Esophagus muscularis mucosa (tissue), 4 donors: ENCODE data around the gene WDR70. TPM values are rescaled to one million over a fixed set of nuclear protein-coding genes. Genes with fewer than 3 reads are reported as not detected.
"Not testable (repeated sequence)": the region's sequence is repeated elsewhere in the genome, so short reads cannot be mapped to it uniquely, and the experiment has no call there.

Source experiments
- DNase-seq: peaks from one replicate; pipeline ENCODE4 v3.0.0-alpha.2; 2017; ENCODE audit errors: extremely low spot score
- H3K27ac ChIP-seq, 4 donors: fragments of 200-600 bp; sonication (generic); replicated peaks in 1 of 4; 1 replicate in 3 of 4; 2 replicates in 1 of 4; pipeline ENCODE4 v1.5.1; 2016 to 2019; ENCODE audit warnings: mild to moderate bottlenecking in 1 of 4
- H3K27me3 ChIP-seq, 4 donors: fragments of 200-600 bp; sonication (generic); one replicate each; pipeline versions ENCODE4 v1.5.1 to v1.6.0; 2016 to 2019
- H3K36me3 ChIP-seq, 4 donors: fragments of 200-600 bp; sonication (generic); one replicate each; pipeline ENCODE4 v1.5.1; 2016 to 2019
- H3K4me1 ChIP-seq, 4 donors: fragments of 200-600 bp; sonication (generic); one replicate each; pipeline ENCODE4 v1.5.1; 2016 to 2019
- H3K4me3 ChIP-seq, 4 donors: fragments of 200-600 bp; sonication (generic); 1 replicate in 2 of 4; 2 replicates in 2 of 4; pipeline ENCODE4 v1.5.1; 2016 to 2019; ENCODE audit warnings: mild to moderate bottlenecking in 4 of 4, moderate library complexity in 1 of 4
- H3K9me3 ChIP-seq, 4 donors: fragments of 200-600 bp; sonication (generic); 1 replicate in 3 of 4; 2 replicates in 1 of 4; pipeline ENCODE4 v1.5.1; 2016 to 2019
- EP300 ChIP-seq: sonication (generic); formaldehyde crosslinking; IDR thresholded peaks from one replicate; pipeline ENCODE4 v1.6.1; 2017; ENCODE audit warnings: antibody characterized with exemption
- POLR2A ChIP-seq: fragments of 450-650 bp; IDR thresholded peaks from one replicate; pipeline ENCODE4 v1.6.1; 2017; ENCODE audit warnings: antibody characterized with exemption, moderate library complexity, mild to moderate bottlenecking, low read depth
- POLR2AphosphoS5 ChIP-seq, 2 donors: sonication (generic); formaldehyde crosslinking; IDR thresholded peaks; one replicate each; pipeline ENCODE4 v1.6.1; 2017; ENCODE audit warnings: antibody characterized with exemption in 2 of 2
- WGBS: methylation state at CpG from one replicate; pipeline ENCODE4 v1.1.5; 2018; 5-methylcytosine and 5-hydroxymethylcytosine counted together
- intact Hi-C: fragments of 100-400 bp; cut with DNase I; formaldehyde crosslinking; loops from one replicate; pipeline ENCODE4 v1.15.1; 2023
- total RNA-seq, 4 donors: library from RNA; depleted of rRNA; stranded (reverse); fragments of >200 nt; gene quantifications; one replicate each; pipeline versions ENCODE4 v1.1.0 to v1.2.1, GENCODE V29; 2016
- TF ChIP-seq, protein P1 (sequence below), 3 experiments: fragments of 200-600 bp in 2 of 3; fragments of 450-650 bp in 1 of 3; sonication (generic) in 2 of 3; IDR thresholded peaks; one replicate each; pipeline ENCODE4 v1.5.1; 2017 to 2019; ENCODE audit warnings: antibody characterized with exemption in 3 of 3, mild to moderate bottlenecking in 2 of 3, moderate library complexity in 1 of 3

The WDR70 gene
- total RNA-seq, 4 donors from 2014 or later: 15.6 to 24.1 (median 19.6) TPM

DNA sequence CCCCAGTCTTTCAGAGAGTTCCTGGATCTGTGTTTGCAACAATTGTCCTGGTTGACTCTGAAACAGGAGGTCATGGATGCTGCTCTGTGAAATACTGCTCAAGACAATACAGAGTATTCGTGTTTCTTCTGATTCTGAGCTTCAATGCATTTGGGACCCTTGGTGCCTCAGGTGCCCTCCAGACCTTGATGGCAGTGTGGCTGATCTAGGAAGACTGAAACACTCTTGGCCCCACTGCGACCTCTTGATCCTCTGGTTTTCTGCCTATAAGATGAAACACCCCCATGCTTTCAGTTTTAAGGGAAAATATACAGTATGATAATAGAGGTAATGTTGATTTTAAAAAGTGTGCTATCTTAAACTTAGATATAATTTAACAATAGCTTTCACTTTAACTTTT, 393.1 kb downstream of the WDR70 start:
- no peak for DNase-seq
- intact Hi-C loops: loop anchor here (5.0 kb wide), 1 partner anchor 65 kb away; no protein-coding TSS in a partner anchor
- H3K27me3 ChIP-seq: no peaks in the 10 kb centered on the region
- 91% methylated on average over 2 of the region's 2 CpGs for WGBS
- H3K4me3 ChIP-seq: no peak overlapping the region
- H3K36me3 ChIP-seq: no peaks in the 10 kb centered on the region
- no peak for TF ChIP-seq POLR2AphosphoS5 (IDR thresholded peaks at IDR 0.05)
- TF ChIP-seq, protein P1, sequence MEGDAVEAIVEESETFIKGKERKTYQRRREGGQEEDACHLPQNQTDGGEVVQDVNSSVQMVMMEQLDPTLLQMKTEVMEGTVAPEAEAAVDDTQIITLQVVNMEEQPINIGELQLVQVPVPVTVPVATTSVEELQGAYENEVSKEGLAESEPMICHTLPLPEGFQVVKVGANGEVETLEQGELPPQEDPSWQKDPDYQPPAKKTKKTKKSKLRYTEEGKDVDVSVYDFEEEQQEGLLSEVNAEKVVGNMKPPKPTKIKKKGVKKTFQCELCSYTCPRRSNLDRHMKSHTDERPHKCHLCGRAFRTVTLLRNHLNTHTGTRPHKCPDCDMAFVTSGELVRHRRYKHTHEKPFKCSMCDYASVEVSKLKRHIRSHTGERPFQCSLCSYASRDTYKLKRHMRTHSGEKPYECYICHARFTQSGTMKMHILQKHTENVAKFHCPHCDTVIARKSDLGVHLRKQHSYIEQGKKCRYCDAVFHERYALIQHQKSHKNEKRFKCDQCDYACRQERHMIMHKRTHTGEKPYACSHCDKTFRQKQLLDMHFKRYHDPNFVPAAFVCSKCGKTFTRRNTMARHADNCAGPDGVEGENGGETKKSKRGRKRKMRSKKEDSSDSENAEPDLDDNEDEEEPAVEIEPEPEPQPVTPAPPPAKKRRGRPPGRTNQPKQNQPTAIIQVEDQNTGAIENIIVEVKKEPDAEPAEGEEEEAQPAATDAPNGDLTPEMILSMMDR (IDR thresholded peaks at IDR 0.05): no peak
- TF ChIP-seq POLR2A: no peak
- no peak for TF ChIP-seq EP300
- no peak overlapping the region for H3K27ac ChIP-seq
- peaks cover 0 to 43% (median 36%) of the 10 kb centered on the region in 4 donors for H3K4me1 ChIP-seq
- peaks cover 0 to 4% (median 0%) of the 10 kb centered on the region in 4 donors for H3K9me3 ChIP-seq

DNA sequence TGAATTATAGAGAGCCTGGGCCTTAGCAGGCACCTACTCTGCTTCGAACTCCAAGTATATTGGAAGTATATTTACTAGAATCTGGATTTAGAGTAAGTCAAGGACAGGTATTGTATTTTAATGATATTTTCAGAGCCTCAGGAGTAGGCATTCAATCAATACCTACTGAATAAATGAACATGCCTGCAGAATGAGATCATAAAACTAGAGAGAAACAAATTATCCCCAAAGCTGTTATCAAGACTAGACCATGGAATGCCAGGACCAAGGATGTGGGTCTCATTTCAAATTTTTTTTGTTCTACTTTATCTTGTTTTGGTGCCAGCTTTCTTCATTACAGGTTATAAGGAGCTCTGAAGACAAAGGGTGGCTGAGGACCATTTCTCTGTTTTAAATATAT, 394.7 kb downstream of the WDR70 start:
- Histone ChIP-seq H3K4me1 (peaks cover 0 to 44% (median 36%) of the 10 kb centered on the region in 4 donors), H3K27ac (no peak overlapping the region), H3K27me3 (no peaks in the 10 kb centered on the region), H3K9me3 (peaks cover 0 to 4% (median 0%) of the 10 kb centered on the region in 4 donors), H3K36me3 (no peaks in the 10 kb centered on the region), H3K4me3 (no peak overlapping the region)
- intact Hi-C loops: loop anchor here (5.0 kb wide), 1 partner anchor 63 kb away; no protein-coding TSS in a partner anchor
- 93% methylated on average over 1 of the region's 1 CpG for WGBS
- no peak for DNase-seq
- TF ChIP-seq POLR2A: no peak

DNA sequence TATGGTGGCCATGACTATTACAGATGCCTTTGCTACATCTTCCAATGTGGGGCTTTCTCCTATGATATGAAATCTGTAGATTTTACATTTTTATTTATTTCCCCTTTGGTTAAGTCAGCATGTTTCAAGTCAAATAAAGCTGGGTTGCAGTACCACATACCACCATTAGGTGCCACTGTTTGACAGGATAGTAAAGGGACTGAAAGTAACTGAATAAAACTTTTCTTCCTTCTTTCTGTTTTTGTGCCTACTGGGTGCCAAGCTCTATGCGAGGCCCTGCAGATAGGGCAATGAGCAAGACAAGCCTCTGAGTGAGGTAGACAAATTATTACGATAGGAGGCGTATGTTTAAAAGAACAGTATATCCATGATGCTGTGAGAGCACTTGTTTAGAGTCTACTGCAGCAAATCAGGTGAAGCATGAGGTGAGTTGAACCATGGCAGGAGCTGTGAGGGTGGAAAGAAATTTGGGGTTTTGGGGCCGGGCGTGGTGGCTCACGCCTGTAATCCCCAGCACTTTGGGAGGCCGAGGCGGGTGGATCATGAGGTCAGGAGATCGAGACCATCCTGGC, 395.9 kb downstream of the WDR70 start:
- Histone ChIP-seq H3K27me3 (no peaks in the 10 kb centered on the region), H3K36me3 (no peaks in the 10 kb centered on the region), H3K27ac (no peak overlapping the region), H3K9me3 (peaks cover 0 to 4% (median 0%) of the 10 kb centered on the region in 4 donors), H3K4me3 (no peak overlapping the region), H3K4me1 (peaks cover 0 to 39% (median 32%) of the 10 kb centered on the region in 4 donors)
- 95% methylated on average over 9 of the region's 9 CpGs for WGBS
- TF ChIP-seq, protein P1 (IDR thresholded peaks at IDR 0.05): peak; percentile 14 to 65 (median 33)
- no peak for TF ChIP-seq EP300
- no peak for DNase-seq
- intact Hi-C loops: loop anchor here (5.0 kb wide), 1 partner anchor 62 kb away; no protein-coding TSS in a partner anchor

DNA sequence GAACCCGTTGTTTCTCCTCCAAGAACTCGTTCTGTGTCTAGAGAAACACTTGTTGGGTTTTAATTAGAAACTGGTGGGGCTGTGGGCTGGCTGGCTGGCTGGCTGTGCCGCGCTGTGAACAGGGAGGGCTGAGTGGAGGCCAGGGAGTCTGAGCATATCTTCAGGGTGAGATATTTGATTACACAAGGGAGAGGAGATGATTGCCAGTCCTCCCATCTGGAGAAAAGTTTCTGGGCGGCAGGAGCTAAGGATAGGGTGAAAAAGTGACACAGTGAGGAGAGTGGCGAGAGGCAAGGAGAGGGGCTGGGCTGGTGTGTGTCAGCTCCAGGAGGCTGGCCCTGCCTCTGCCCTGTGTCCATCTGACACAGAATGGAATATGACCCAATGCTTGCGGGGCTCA, 397.7 kb downstream of the WDR70 start:
- intact Hi-C loops: no loop called here
- Histone ChIP-seq H3K9me3 (peaks cover 0 to 4% (median 0%) of the 10 kb centered on the region in 4 donors), H3K4me1 (peaks cover 0 to 21% (median 13%) of the 10 kb centered on the region in 4 donors), H3K27me3 (no peaks in the 10 kb centered on the region), H3K4me3 (no peak overlapping the region), H3K36me3 (no peaks in the 10 kb centered on the region), H3K27ac (peak overlapping the region; percentile 35 to 58 (median 48))
- no peak for DNase-seq
- 46% methylated on average over 7 of the region's 7 CpGs for WGBS
- TF ChIP-seq EP300 (no peak), POLR2AphosphoS5 (IDR thresholded peaks at IDR 0.05) (peak in 1 of 2 donors; percentile 27)

DNA sequence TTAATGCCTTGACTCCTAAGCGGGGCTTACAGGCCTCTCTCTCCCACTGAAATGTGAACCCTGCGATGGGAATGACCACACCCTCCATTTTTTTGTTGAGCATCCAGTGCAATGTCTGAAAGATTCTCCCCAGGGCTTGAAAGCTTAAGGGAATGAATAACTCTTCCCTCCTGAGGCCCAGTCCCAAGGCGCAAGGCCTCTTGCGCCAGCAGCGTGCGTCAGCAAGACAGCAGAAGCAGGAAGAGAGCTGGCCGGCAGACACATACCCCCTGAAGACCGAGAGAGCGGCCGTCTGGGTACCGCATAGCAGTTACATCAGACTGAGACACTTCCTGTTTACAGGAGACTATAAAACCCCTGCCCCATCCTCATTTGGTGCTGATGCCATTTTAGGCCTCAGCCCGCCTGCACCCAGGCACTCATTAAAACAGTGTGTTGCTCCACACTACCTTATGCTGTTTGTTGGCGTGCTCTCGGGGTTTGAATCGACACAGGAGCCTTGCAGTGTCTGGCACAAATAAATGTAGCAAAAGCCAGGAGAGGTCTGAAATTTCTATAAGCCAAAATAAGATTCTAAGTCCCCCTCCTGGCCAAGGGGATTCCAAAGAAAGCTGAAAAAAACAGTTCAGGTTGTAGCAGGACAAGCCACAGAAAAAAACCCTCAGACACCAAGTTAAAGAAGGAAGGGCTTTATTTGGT, 398.5 kb downstream of the WDR70 start:
- H3K27ac ChIP-seq: peak overlapping the region in 3 of 4 donors; percentile 41 to 58 (median 55)
- intact Hi-C loops: no loop called here
- DNase-seq: no peak
- no peak overlapping the region for H3K4me3 ChIP-seq
- TF ChIP-seq, protein P1 (IDR thresholded peaks at IDR 0.05): no peak
- no peak for TF ChIP-seq EP300
- TF ChIP-seq POLR2AphosphoS5 (IDR thresholded peaks at IDR 0.05): no peak
- TF ChIP-seq POLR2A: no peak
- no peaks in the 10 kb centered on the region for H3K36me3 ChIP-seq
- 90% methylated on average over 15 of the region's 15 CpGs for WGBS
- peaks cover 0 to 4% (median 0%) of the 10 kb centered on the region in 4 donors for H3K9me3 ChIP-seq
- H3K4me1 ChIP-seq: peaks cover 0 to 17% (median 10%) of the 10 kb centered on the region in 4 donors
- no peaks in the 10 kb centered on the region for H3K27me3 ChIP-seq

DNA sequence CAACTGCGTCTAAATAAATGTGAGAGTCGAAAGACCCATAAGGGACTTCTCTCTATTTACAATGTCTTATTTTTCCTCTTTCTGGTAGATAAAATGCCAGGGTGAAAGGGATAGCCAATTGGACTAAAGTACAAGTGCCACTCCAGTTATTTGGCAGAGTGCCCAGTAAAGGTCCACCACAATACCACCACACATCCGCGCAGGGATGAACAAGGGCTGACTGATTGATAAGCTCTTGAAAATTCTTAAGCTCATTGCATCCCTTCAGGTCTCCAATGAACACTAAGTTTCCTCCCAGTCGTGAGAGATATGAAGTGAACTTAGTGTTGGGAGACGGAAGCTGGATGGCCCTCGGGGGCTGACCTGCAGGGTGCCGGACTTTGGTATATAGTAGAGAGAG, 402.3 kb downstream of the WDR70 start:
- H3K36me3 ChIP-seq, DNase-seq, H3K9me3 ChIP-seq, H3K27ac ChIP-seq, intact Hi-C loops, H3K27me3 ChIP-seq, H3K4me3 ChIP-seq: not testable (repeated sequence)
- H3K4me1 ChIP-seq: peaks cover 0 to 10% (median 7%) of the 10 kb centered on the region in 4 donors
- WGBS: 88% methylated on average over 8 of the region's 8 CpGs
